Tongue (tissue), 2 donors: ENCODE results near the gene COBL. TPM values are rescaled to one million over a fixed set of nuclear protein-coding genes. Genes with fewer than 3 reads are reported as not detected.

Source experiments
- DNase-seq: peaks from one replicate; pipeline ENCODE4 v3.0.0-alpha.2; 2015
- total RNA-seq: library from RNA; depleted of rRNA; stranded (reverse); fragments of >200 nt; gene quantifications from one replicate; pipeline ENCODE4 v1.2.3, GENCODE V29; 2014

The COBL gene
- total RNA-seq, 1 donor from 2014 or later, result 87.7 TPM

DNA sequence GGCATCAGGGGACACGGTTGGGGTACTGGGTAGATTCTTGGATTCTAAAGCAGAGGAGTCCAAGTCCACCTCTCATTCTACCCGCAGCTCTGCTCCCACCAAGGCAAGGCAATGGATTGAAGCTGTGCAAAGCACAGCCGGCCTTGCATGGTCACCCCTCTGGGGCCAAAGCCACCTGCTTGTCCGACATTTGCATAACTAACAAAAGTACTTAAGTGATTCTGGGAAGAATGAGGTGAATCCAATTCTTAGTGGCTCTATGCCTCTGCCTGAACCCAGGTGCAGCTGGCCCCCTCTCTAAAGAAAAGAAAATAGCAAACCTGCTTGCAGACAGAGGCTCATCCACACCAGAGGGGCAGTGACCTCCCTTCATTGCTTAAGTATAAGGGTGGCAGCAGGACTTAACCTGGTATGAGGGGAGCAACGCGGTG lies 10.7 kb upstream of the COBL start:
- DNase-seq, result no peak

DNA sequence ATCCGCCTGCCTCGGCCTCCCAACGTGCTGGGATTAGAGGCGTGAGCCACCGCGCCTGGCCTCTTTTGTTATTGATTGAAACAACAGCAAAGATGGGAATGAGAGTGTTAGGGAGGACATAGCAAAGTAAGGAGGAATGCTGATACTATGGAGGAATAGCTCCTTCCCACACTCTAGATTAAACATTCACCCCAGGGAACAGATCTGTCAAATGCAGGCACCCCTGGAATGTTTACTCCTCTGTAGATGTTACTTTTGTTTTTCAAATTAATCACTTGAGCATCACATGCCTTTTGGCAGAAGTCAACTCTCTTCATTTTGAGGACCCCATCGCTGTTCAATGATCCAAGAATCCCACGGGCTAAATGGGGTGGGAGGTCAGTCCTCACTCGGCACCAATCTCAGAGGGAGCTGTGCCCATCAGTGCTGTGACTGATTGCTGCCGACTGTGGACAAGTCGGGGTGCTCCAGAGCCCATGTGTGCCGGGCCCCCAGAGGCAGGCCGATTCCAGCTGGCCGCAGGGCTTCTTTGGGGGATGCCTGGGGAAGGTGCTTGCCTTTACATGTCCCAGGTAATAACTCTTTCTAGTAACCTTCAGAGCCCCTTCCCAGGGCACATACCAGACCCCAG lies 10.2 kb upstream of the COBL start:
- no peak for DNase-seq

DNA sequence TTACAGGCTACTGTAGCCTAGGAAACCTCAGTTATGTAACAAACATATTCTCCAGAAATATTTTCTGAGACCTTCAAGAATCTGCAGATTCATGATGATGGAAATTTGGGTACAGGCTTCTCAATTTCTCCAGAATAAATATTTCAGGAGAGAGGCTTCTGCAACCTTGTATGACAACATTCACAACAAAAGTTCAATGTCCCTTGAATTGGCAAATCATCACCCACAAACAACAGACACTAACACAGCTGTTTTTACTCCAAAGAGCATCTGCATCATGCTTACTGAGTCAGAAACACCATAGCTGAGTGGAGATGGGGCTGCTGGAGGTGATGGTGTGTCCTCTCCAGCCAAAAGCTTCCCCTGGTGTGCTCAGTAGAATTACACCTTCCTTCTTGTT lies 9.3 kb upstream of the COBL start:
- DNase-seq, result no peak

DNA sequence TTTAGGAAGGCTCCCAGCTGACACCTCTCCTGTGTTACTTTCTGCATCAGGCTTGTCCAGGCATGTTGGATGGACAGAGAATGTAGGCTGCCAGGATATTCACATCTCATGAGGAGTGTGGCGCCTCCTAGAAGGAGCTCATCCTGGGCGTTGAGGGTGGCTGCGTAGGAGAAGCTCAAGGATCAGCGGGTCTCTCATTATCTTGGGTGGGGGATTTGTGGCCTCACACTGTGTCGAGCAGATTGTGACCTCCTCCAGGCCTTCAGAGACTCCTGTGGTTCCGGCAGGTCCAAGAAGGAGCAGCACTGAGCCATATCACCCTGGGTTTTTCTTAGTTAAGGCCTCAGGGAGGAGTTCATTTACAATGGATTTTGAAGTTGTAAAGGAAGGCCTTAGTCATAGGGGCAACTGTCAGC lies 8.7 kb upstream of the COBL start:
- no peak for DNase-seq

DNA sequence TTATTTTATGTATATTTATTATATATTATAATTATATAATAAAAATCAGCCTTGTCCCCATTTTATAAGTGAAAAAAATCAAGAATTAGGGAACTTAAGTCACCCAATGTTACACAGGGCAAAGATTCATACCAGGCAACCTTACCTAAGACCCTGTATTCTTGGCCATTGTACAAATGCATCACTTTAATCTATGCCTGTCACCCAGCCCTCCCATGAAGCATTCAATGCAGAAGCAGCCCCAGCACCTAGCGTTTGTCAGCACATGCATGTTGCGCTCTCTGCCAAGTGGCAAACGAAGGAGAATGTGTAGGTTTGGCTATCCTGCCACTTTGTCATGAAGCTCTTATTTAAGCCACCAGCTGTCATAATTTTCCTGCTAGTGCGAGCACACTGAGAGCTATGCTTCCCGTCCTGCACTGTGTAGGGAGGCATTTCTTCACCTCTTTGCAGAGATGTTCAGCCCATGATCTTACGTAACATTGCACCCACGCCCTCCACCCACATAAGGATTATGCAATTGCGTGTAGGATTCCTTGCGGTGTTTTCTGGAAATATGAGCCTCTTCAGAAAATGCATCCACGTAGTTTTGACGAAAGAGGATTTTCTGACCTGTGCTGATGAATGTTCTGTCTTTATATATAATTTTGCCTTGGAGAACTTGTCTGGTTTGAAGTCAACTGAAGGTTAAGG lies 7.7 kb upstream of the COBL start:
- DNase-seq, result peak; percentile 49

DNA sequence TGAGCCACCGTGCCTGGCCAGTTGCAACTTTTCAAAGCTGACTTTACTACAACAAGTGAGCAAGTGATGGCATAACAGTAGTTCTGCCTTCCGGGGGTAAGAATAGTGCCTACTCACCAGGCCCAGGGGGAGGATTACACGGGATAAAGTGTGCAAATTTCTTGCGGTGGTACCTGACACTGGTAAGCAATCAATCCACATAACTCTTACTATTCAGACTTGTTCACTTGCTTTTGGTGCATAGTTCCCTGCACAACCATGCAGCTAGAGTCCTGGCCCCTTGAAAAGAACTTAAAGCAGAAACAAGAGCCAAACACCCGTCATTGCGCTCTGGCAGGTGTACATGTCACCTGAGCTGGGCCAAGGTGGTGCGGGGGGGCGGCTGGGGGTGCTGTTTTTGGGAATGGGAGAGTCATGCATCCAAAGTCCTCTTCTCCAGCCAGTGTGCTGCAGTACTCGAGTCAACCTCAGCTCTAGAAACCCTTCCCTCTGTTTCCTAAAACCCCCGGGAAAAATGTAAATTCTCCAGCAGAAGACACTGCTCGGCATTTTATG lies 5.4 kb upstream of the COBL start:
- no peak for DNase-seq

DNA sequence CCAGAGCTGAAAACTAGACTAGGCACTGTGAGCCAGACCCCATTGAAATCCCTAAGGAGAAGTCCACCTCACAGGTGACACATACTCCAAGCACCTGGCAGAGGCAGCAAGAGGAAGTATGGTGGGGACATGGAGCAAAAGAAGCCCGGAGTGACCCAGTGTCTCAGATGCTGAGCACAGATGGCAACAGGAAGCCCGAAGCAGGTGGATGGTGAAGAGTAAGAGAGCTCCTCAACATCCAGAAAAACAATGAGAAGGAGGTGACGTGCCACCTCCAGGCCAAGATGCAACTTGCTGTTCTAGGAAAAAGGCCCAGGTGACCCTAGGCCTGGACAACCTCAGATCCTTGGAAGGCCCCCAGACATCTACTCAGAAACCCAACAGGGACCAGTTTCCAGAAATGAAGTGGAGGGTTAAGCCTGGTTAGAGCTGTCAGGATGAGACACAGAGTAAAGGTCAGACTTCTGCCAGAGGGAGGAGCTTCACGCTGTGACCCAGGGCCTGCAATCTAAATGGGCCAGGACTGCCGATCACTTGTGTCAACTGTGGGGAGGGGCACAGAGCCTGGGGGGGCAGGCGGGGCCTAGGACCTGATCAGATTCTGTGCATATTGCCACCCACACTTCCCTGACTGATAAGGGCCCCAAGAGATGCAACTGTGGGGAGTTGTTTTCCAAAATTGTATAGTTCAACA lies 2.4 kb upstream of the COBL start:
- no peak for DNase-seq

DNA sequence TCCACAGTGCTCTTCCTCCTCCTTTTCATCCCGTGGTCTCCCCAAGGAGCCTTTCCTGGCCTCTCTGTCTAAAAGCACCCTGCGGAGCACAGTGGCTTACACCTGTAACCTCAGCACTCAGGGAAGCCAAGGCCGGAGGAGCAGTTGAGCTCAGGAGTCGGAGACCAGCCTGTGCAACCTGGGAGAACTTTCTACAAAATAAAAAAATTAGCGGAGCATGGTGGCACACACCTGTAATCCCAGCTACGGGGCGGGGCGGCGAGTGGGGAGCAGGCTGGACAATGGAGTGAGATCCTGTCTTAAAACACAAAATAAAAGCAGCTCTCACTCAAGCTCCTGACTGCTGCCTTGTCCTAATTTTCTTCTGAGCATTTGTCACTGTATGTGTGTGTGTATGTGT lies 1.4 kb upstream of the COBL start:
- DNase-seq, result no peak

DNA sequence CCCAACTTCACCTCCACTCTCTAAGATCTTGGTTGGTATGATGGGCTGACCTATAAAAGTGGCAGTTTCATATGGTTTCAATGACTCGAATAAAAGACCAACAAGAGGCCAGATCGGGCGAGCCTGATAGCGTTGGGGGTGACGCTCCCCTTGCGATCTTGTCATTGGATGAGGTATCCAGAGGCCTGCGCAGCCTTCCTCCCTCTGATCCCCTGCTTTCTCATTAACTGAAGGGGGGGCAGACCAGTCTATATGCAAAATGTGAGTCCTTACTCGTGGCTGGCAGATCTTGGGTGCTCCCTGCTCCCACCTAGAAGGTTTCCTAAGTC lies 937 bp upstream of the COBL start:
- no peak for DNase-seq

DNA sequence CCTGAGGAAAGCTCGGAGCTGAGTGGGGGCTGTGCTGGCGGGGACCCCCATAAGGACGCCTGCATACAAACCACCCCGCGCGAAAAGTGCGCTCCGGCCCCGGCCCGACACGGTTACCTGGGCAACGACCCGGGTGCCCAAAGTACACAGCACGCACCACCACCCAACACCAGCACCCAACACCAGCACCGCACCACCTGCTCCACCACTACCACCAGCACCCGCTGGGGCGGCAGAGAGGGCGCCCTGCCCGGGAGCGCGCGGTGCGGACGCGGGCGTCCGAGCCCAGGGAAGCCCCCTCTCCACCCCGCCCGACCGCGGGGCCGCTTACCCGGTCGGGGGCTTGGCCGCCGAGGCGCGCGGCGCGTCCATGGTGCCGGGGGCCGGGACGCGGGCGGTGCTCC lies 345 bp downstream of the COBL start:
- no peak for DNase-seq

DNA sequence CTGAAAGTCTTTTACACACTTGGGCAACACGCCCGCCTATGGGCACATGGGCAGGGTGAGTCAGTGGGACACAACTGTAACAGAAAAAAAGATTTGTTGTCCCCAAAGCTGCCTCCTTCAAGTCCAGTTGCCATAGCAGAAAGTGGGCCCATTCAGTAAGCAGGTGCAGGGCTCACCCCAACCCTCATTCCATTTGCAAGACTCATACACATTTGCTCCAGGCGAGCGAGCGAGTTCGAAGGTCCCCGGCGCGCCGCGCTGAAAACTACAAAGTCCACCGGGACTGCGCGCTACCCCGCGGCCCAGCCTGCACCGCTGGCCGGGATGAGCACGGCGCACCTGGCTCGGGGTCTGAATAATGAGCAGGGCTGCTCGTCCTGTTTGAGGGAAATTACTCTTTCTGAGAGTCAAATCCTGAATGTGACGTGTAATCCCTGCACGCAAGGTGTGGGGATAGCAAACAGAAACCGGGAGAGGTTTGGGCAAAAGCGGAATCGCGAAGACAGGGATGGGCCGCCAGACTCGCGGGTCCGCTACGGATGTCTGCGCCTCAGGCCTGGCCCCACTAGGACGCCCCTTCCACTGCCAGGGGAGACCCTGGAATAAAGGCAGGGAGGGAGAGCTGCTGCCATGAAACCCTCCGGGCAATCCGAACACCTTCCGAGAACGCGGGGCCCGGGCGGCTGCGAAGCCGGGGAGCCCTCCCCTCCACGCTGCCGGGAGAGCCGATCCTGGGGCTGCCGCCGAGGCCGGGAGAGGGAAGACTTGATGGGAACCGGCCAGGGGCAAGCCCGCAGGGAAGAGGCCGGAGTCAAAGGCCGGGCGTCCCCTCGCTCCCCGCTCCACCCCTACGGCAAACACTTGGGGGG lies 982 bp downstream of the COBL start:
- DNase-seq, result peak; percentile 72

DNA sequence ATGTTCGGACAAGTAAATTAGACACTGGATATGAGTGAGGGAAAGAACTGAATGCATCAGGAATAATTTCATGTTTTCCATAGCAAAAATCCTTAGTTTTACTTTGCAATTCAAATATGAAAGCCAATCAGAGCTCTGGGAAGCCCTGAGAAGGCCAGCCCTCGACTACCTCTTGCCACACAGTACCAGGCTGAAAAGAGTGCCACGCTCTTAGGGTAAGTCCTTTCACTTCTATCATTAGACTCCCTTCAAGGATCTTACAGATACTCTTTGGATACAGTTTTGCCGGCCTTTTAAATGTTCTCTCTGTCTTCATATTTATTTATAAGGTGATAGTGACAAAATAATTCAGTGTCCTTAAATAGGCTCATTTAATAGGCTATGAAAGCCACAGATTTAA lies 1.9 kb downstream of the COBL start:
- DNase-seq, result no peak

DNA sequence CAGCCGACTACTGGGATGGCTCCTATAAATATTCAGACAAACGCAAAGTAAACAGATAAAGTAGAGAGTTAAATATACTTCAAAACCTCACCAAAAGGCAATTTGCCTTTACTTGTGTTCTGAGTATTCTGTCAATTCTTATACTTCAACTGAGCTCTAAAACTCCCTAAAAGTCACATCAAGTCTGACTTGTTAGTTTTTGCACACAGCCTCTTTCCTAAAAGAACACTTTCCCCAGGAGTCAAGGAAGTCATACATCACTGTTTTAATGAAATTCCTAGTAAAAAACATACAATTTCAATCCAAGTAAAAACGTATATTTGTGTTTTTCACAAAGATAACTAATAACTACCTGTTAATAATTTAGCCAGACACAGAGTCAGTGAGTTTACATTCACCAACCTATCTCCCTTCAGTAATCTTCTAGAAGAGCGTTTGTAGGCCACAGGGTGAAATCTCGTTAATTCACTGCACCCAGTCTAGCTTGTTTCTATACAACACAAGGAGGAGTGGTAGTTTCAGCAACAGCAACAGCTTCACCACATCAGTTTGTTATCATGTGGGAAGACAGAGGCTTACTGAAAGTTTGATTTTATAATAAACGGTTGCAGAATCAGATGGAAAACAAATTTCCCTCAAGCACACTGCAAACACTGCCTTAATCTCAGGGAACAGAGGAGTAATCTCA lies 2.7 kb downstream of the COBL start:
- DNase-seq, result peak; percentile 9

DNA sequence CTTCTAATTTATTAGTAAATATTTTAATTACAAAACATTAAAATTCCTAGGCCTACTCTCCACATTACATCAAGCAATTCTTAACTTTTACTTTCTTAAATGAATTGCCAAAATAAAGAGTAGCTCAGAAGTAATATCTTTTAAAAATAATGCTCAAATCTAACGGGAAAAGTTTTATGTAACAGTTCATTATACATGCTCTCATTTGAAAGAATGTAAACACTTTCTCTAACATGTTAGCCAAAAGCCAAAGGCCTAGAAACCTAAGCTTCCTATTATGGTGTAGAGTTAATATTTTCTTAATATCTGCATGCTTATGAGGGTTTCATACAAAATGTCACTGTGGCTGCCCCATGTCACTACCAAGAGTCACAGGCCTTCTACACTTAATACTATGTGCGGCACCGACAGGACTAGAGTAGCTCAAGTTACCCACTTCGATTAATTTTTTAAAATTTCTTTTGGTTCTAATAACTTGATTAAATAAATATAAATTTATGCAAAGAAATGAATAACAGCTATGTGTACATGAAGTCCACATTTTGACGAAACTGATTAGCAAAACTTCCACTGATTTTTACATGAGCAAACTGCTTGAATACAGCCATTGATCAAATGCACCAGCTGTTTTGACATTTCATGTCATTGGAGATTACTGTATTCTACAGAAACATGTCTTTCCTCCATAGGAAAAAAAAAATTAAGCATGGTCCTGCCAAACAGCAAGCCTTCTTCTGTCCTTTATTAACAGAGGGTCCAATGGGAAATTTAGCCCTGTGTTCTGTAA lies 3.5 kb downstream of the COBL start:
- peak; percentile 43 for DNase-seq

DNA sequence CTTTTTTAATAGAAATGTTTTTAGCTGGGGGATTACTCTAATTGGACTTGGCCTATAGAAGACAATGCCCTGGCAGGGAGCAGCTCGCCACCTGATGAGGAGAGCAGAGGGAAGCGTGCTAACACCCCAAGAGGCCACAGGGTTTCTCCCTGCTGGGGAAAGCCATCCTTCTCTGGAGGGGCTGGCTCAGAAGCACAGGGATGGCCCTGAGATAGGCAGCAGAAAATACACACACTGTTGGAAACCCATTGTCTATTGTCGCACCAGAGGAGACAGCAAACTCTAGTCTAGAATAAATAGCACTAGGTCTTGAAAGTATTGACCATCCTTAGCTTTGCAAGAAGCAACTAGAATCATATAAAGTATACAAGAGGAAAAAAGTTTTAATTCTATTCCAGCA lies 5.4 kb downstream of the COBL start:
- no peak for DNase-seq

DNA sequence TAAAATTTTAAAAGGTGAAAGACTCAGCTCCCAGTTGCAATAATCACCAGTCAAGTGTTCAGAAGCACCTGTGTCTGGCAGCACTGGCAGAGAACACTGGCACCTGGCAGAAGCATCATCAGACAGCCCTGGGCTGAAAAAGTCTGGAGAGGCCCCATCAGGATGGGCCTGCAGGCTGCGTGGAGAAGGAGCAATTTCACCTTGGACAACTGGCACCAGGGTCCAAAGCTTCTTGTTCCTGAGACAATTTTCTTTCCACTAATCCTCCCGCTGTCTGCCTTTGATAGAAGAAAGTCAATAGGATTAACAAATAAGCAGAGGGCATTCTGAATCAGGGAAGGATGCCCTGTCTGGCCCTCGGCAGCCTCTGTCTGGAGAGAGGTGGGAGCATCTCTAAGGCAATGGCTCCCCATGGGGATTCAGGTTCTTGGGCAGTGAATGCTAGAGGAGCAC lies 6.5 kb downstream of the COBL start:
- no peak for DNase-seq

DNA sequence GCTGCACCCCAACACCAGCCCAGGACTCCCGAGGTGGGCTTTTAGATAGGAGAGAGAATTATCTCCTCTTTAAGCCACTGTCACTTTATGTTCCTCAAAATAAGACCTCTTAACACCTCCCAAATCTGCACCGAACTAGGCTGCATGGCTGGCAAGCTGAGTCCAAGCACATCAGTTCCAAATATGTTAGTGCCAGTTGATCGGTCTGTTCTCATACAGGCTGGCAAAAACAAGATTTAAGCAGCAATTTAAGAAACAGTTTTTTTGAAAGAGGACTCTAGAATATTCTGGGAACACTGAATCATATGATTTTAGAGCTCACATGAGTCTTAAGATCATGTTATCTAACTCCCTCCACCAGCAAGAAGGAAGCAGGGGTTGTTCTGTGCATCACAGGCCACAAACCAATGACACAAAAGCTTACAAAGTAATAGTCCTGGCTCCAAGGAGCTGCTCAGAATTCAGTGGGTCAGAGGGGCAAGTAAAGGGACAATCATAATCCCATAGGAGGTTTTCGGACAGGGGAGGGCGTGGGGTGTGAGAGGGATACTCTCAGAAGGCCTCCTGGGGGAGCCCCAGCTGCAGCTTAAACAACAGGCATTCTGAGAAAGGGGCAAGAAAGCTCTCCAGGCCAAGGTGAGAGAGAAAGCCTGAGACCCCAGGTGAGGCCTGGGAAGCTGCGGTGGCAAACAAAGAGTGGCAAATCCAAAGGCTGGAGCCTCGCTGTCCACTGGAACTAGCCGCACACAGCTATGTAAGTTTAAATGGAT lies 7.1 kb downstream of the COBL start:
- no peak for DNase-seq

DNA sequence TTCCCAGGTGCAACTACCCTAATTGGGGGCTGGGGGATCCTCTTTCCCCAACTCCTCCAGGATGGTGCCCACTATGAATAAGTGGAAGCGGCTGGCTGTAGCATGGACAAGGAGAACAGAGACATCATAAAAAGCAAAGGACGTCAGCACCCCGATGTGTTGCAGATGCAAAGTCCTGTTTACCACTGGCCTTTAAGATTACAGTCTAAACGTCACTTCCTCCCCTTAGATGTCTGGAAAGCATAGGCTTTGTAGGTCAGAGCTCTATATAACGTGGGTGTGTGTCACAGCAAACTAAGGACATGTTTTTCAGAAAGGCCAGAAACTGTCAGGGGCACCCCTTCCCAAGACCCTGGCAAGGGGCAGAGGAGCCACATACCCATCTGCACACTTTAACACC lies 7.9 kb downstream of the COBL start:
- no peak for DNase-seq

DNA sequence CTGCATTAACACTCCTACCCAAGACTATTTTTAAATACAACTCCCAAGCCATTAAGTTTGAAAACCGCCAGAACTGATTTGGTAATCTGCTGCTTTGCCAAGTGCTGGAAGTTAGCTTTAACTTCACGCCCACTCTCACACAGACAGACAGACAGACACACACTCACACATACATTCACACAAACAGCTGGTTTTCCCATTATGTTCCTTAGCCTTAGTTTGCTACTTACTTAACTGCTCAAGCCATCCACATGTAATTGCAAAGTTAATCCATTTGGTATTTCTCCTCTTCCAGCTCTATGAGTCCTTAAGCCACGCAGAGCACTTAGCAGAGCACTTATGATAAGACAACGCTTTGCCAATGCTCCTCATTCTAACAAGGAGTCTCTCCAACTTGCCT lies 8.3 kb downstream of the COBL start:
- DNase-seq, result peak; percentile 46

DNA sequence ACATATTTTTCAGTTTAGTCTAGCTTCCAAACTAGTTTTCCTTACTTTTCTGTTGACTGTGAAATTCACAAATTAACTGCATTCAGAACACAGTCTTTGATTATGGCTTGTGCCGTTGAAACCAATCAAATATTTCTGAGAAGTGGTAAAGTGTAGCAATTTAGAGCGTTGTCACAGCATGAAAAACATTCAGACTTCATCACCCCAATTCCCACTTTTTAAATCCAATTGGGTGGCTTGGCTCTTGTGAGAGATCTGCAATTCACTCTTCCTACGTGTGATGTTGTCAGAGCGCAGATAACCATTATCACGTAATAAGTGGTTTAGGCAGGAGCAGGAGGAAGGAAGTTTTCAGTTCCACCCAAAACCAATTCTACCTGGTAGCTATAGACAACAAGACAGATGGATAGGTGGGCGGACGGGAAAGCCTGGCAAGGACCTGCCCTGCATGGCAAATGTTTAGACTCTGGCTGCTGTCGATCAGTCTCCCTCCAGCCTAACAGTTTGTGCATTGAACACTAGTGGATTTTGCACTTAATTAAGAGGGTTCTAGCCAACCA lies 8.9 kb downstream of the COBL start:
- no peak for DNase-seq
